Breast epithelium (tissue), 3 donors: ENCODE measurements around the gene TBCCD1.

Experiments
- POLR2A ChIP-seq: fragments of 450-650 bp; IDR thresholded peaks from one replicate; pipeline ENCODE4 v1.6.1; 2016; ENCODE audit warnings: antibody characterized with exemption, mild to moderate bottlenecking, moderate library complexity
- POLR2AphosphoS5 ChIP-seq, 3 donors: sonication (generic); formaldehyde crosslinking; IDR thresholded peaks; one replicate each; pipeline ENCODE4 v1.6.1; 2017; ENCODE audit warnings: antibody characterized with exemption in 3 of 3

- TF ChIP-seq POLR2AphosphoS5 (IDR thresholded peaks at IDR 0.05) (no peak), POLR2A (no peak)
Observed at GRCh38 chr3:186614266-186614596, 47.1 kb upstream of the TBCCD1 start.
